ENCODE results near the gene CARMIL3.

Gene CARMIL3

DNA sequence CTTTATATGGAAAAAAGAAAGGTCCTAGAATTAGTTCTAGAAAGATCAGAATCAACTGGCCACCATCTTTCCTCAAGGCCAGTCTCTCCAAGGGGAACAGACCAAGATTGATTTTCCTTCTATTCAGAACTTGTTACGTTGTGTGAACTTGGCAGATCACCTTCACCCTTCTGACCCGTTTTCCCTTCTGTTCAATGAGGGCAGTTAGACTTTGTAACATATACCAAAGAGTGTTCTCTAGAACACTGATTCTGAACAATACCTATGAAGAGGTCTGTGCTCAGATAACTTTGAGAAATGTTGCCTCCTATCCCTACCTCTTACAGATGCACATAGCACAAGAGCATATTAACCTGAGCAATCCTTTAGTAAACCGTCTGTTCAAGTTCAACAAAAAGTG, 31.7 kb downstream of the CARMIL3 start:
- H4K20me1 ChIP-seq (ENCODE audit: insufficient read depth, low read length), result no peaks in the 10 kb centered on the region
- no peak overlapping the region for H3K4me3 ChIP-seq (ENCODE audit: low read length)
- no peak overlapping the region for H3K4me2 ChIP-seq (ENCODE audit: low read length)
- H2AFZ ChIP-seq (ENCODE audit: low read depth, low read length), result no peak overlapping the region
- H3K36me3 ChIP-seq (replicated peaks; ENCODE audit: low read depth, low read length), result no peaks in the 10 kb centered on the region
- H3K27ac ChIP-seq (ENCODE audit: low read length), result no peak overlapping the region
- no peaks in the 10 kb centered on the region for H3K79me2 ChIP-seq (ENCODE audit: low read length)
- H3K4me1 ChIP-seq (ENCODE audit: low read length), result peaks cover 14% of the 10 kb centered on the region
- no peak overlapping the region for H3K9ac ChIP-seq (ENCODE audit: low read length)
- TF ChIP-seq EZH2phosphoT487 (IDR thresholded peaks at IDR 0.05; ENCODE audit: low read depth), result no peak
- TF ChIP-seq, protein P1, sequence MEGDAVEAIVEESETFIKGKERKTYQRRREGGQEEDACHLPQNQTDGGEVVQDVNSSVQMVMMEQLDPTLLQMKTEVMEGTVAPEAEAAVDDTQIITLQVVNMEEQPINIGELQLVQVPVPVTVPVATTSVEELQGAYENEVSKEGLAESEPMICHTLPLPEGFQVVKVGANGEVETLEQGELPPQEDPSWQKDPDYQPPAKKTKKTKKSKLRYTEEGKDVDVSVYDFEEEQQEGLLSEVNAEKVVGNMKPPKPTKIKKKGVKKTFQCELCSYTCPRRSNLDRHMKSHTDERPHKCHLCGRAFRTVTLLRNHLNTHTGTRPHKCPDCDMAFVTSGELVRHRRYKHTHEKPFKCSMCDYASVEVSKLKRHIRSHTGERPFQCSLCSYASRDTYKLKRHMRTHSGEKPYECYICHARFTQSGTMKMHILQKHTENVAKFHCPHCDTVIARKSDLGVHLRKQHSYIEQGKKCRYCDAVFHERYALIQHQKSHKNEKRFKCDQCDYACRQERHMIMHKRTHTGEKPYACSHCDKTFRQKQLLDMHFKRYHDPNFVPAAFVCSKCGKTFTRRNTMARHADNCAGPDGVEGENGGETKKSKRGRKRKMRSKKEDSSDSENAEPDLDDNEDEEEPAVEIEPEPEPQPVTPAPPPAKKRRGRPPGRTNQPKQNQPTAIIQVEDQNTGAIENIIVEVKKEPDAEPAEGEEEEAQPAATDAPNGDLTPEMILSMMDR (IDR thresholded peaks at IDR 0.05; ENCODE audit: low read depth, low read length), result no peak
- peaks cover 17% of the 10 kb centered on the region for H3K27me3 ChIP-seq (ENCODE audit: low read depth, low read length)
- H3K9me3 ChIP-seq (ENCODE audit: insufficient read depth, low read length), result no peaks in the 10 kb centered on the region

- H3K4me2 ChIP-seq (ENCODE audit: low read length), result no peak overlapping the region
- no peak for TF ChIP-seq EZH2phosphoT487 (IDR thresholded peaks at IDR 0.05; ENCODE audit: low read depth)
- TF ChIP-seq, protein P1 (IDR thresholded peaks at IDR 0.05; ENCODE audit: low read depth, low read length), result no peak
- H2AFZ ChIP-seq (ENCODE audit: low read depth, low read length), result no peak overlapping the region
Observed at GRCh38 chr14:24084440-24084839, 32.6 kb downstream of the CARMIL3 start.

GRCh38 chr14:24085215-24085614, 33.4 kb downstream of the CARMIL3 start:
- H3K27me3 ChIP-seq (ENCODE audit: low read depth, low read length), result peaks cover 17% of the 10 kb centered on the region
- no peak overlapping the region for H3K9ac ChIP-seq (ENCODE audit: low read length)
- no peak overlapping the region for H3K4me3 ChIP-seq (ENCODE audit: low read length)
- H3K4me1 ChIP-seq (ENCODE audit: low read length), result peaks cover 12% of the 10 kb centered on the region
- no peak overlapping the region for H3K4me2 ChIP-seq (ENCODE audit: low read length)
- no peak overlapping the region for H3K27ac ChIP-seq (ENCODE audit: low read length)
- H2AFZ ChIP-seq (ENCODE audit: low read depth, low read length), result no peak overlapping the region
- TF ChIP-seq EZH2phosphoT487 (IDR thresholded peaks at IDR 0.05; ENCODE audit: low read depth), result no peak
- TF ChIP-seq, protein P1 (IDR thresholded peaks at IDR 0.05; ENCODE audit: low read depth, low read length), result no peak
- no peaks in the 10 kb centered on the region for H3K36me3 ChIP-seq (replicated peaks; ENCODE audit: low read depth, low read length)
- H3K79me2 ChIP-seq (ENCODE audit: low read length), result no peaks in the 10 kb centered on the region
- no peaks in the 10 kb centered on the region for H4K20me1 ChIP-seq (ENCODE audit: insufficient read depth, low read length)
- H3K9me3 ChIP-seq (ENCODE audit: insufficient read depth, low read length), result no peaks in the 10 kb centered on the region

More at GRCh38 chr14:24084440-24084839, 32.6 kb downstream of the CARMIL3 start:
- peaks cover 14% of the 10 kb centered on the region for H3K4me1 ChIP-seq (ENCODE audit: low read length)
- H3K36me3 ChIP-seq (replicated peaks; ENCODE audit: low read depth, low read length), result no peaks in the 10 kb centered on the region
- H3K4me3 ChIP-seq (ENCODE audit: low read length), result no peak overlapping the region
- H3K79me2 ChIP-seq (ENCODE audit: low read length), result no peaks in the 10 kb centered on the region
- no peaks in the 10 kb centered on the region for H3K9me3 ChIP-seq (ENCODE audit: insufficient read depth, low read length)
- H4K20me1 ChIP-seq (ENCODE audit: insufficient read depth, low read length), result no peaks in the 10 kb centered on the region
- H3K9ac ChIP-seq (ENCODE audit: low read length), result no peak overlapping the region
- no peak overlapping the region for H3K27ac ChIP-seq (ENCODE audit: low read length)
- peaks cover 17% of the 10 kb centered on the region for H3K27me3 ChIP-seq (ENCODE audit: low read depth, low read length)

- TF ChIP-seq, protein P1 (IDR thresholded peaks at IDR 0.05; ENCODE audit: low read depth, low read length), result no peak
- no peak for TF ChIP-seq EZH2phosphoT487 (IDR thresholded peaks at IDR 0.05; ENCODE audit: low read depth)
- no peaks in the 10 kb centered on the region for H3K36me3 ChIP-seq (replicated peaks; ENCODE audit: low read depth, low read length)
- H3K79me2 ChIP-seq (ENCODE audit: low read length), result no peaks in the 10 kb centered on the region
- H3K4me3 ChIP-seq (ENCODE audit: low read length), result no peak overlapping the region
- peaks cover 11% of the 10 kb centered on the region for H3K4me1 ChIP-seq (ENCODE audit: low read length)
- H4K20me1 ChIP-seq (ENCODE audit: insufficient read depth, low read length), result no peaks in the 10 kb centered on the region
- H3K4me2 ChIP-seq (ENCODE audit: low read length), result no peak overlapping the region
- H2AFZ ChIP-seq (ENCODE audit: low read depth, low read length), result no peak overlapping the region
- H3K27ac ChIP-seq (ENCODE audit: low read length), result no peak overlapping the region
- H3K9ac ChIP-seq (ENCODE audit: low read length), result no peak overlapping the region
- no peaks in the 10 kb centered on the region for H3K9me3 ChIP-seq (ENCODE audit: insufficient read depth, low read length)
- peaks cover 17% of the 10 kb centered on the region for H3K27me3 ChIP-seq (ENCODE audit: low read depth, low read length)
Observed at GRCh38 chr14:24086193-24086955, 34.6 kb downstream of the CARMIL3 start.
